NCI-H82 (cell line): ENCODE data around the gene TRAPPC14.

ENCODE experiments used
- DNase-seq: peaks from one replicate; lab custom pipeline; 2025; lab: John Stamatoyannopoulos, UW

The TRAPPC14 gene

GRCh38 chr7:100173806-100174495 is 15.4 kb upstream of the TRAPPC14 start:
- DNase-seq, result no peak

GRCh38 chr7:100171840-100172239 is 13.3 kb upstream of the TRAPPC14 start:
- no peak for DNase-seq

DNA sequence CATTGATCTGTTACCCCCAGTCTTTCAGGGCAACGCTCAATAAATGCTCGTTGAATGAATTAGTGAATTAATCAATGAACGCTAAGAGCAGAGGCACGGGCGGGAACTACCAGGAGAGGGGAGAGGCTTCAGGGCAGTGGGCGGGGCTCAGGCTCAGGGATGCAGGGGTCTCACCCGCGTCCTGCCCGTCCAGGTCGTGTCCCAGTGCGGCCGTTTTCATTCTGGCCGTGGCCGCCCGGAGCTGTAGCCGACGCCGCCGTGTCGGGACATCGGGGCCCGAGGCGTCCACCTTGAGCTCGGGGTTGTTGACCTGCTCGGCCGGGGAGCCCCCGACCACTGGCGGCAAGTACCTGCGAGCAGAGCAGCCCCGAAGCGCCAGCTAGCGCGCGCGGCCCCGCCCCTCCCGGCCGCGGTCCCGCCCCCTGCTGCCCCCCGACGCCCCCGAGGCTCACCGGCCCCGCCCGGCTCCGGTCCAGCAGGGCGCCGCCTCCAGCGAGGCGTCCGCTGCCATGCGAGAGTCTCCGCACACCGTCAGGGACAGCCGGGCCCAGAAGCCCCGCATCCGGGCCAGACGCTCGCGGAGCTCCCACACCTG is 12.7 kb upstream of the TRAPPC14 start:
- no peak for DNase-seq

DNA sequence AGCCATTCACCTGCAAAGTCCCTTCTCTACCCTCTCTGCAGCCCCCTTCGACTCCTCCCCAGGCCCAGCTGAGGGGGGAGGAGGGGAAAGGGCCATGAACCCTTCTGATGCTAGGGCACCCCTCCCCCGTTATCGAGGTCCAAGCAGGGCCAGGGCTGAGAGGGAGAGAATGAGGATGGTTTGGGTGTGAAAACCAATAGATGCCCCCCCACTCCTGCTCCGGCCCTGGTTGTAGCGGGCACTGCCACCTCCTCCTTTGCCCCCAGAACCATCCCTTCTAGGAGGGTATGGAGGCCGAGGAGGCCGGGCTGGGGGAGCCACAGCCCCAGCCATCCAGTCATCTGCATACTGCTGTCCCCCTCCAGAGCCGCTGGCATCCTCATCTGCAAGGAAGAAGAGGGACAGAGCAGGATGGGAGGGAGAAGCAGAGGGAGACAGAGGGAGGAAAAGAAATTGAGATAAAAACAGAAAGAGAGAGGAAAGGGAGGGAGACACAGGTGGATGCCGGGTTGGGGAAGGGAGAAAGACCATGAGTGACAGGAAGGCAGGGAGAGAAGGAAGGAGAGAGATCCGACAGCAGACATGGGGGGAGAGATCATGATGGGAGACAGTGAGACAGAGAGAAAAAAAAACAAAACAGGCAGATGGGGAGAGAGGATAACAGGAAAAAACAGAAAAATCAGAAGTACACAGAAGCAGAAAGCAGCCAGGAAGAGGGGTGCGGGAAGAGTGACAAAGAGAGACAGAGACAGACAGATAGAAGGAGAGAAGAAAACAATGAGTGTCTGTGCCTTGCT is 11.8 kb upstream of the TRAPPC14 start:
- DNase-seq, result no peak

DNA sequence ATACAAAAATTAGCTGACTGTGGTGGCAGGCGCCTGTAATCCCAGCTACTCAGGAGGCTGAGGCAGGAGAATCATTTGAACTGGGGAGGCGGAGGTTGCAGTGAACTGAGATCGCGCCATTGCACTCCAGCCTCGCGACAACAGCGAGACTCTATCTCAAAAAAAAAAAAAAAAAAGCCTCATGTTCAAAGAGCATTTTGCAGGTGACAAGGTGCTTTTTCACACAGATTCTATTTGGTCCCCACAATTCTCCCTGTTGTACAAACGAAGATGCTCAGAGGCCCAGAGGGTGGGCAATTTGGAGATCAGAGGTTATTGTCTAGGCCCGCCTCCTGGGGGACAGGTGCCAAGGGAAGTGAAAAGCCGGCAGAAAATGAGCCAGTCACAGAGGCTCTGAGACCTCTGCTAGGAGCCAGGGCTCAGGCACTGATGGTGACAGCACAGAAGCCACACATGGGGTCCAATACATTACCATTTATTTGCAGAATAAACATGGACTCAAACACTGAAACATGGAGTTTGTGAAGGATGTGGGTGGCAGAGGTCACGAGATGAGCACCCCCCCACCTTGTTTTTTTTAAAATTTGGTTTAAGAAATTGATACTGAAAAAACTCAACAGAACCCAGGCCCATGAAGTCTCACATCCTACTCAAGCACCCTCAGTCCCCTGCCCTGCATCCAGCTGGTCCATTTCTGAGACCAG is 10.8 kb upstream of the TRAPPC14 start:
- no peak for DNase-seq

- peak; percentile 39 for DNase-seq
Observed at GRCh38 chr7:100167912-100168323, 9.4 kb upstream of the TRAPPC14 start.

DNA sequence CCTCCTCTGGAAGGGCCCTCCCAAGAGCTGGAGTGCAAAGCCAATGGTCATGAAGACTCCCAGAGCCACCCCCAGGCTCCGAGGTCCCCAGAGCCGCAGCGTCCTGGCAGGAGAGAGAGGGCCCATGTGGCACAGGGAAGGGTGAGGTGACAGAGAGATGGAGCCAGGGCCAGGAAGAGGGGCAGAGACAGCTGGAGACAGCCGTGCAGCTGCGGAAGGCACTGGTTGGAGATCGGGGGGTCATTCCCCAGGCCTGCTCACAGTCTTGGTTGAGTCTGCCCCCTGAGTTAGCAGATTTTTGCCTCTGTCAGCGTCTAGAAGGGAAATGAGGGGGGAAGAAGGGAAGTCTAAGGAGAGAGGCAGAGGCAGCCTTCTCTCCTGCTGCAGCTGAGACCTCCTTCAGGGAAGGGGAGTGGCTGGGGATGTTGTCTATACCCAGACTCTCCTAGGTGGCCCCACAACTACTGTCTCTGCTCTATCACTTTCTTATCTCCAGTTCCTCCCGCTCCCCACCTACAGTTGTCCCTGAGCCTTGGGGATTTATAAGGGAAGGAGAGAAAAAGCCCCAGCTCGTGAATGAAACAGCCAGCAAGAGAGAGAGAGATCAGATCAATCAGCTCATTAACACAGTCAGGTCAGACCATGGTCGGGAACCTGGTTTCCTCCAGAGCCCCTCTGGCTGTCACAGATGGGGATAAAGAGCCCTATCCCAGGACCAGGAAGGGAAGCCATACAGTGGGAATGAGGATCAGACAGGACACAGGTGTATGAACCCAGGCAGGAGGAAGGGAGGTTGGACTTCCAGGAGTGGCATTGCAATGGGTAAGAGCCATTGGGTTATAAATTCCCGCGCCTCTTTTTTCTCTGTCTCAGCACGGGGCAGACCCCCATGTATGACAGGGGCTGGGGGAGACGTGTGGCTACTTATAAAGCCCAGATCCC is 8.7 kb upstream of the TRAPPC14 start:
- no peak for DNase-seq

- no peak for DNase-seq
Observed at GRCh38 chr7:100166317-100166940, 7.9 kb upstream of the TRAPPC14 start.

DNA sequence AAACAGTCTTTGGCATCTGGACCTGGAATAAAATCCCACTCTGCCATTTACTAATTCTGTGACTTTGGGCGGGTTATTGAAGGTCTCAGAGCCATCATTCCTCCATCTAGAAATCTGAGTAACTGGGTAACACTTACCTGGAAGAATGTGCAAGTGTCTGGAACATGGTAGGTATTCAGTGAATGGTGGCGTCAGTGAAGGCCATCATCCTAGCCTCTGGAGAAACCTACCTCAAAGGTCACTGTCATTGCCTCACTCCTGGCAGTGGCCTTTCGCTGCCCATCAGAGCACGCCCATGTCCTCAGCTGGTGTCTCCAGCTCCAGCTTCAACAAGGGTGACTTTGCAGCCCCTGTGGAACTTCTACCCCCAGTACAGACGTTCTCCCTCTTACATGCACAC is 5.3 kb upstream of the TRAPPC14 start:
- no peak for DNase-seq

DNA sequence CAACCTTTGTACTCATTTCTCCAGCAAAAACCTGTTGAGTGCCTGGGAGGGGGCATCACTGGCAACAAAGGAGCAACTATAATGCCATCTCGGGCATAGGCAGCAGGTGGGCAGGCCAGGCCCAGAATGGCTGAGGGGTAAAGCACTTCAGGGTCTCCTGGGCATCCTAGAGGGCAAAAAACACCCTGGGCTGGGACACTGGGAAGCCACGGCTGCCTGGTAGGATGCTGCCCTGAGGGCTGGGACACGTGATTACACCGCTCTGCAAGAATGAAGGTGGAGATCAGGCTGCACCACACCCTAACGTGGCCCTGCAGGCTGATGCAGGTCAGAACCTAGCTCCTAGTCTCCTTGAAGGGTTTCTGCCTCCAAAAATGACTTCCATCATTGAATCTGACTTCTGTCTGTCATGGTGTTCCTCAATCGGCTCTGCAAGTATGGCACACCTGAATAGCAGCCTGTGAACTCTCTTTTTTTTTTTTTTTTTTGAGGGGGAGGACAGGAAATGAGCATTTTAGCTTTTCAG is 4.5 kb upstream of the TRAPPC14 start:
- DNase-seq, result no peak

GRCh38 chr7:100160067-100160466 is 1.5 kb upstream of the TRAPPC14 start:
- no peak for DNase-seq

- DNase-seq, result no peak
Observed at GRCh38 chr7:100159099-100159623, 638 bp upstream of the TRAPPC14 start.

DNA sequence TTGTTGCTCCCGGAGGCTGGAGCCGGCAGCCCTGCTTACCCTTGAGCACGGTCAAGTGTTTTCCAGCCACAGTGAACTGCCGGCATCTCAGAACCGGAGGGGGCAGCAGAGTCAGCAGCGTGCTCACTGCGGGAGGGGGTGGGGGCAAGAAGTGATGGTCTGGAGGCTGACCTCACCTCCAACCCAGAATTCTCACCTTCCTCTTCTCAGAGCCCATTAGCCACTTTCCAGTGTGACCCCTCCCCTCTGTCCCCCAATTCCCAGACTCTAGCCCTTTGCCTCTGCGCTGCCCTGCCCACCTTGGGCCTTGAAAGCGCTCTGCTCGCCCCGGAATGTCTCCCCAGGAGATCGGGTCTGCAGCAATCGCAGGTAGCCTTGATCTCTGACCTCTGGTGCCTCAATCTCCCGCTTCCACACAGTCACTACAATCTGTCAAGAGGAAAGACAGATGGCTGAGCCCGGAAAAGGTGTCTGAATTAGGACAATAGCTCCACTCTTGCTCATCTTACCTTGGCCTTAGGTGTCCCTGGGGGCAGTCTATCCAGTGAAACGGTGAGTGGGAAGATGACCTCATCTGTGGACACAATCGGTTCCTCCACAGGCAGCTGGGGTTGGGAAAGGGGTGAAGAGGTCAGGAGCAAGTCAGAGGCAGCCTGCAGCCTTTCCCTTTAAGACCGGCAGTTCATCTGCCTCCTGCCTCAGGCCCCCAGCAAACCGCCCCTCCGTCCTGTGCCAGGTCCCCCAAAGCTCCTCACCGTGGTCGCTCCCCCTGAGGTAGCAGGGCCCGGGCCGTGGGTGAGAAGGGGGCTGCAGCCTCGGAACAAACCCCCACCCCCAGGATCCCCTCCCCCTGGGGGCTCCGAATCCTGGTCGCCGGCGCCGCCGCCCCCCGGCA is 942 bp downstream of the TRAPPC14 start:
- DNase-seq, result peak; percentile 50

- no peak for DNase-seq
Observed at GRCh38 chr7:100157069-100157333, 1.5 kb downstream of the TRAPPC14 start.

DNA sequence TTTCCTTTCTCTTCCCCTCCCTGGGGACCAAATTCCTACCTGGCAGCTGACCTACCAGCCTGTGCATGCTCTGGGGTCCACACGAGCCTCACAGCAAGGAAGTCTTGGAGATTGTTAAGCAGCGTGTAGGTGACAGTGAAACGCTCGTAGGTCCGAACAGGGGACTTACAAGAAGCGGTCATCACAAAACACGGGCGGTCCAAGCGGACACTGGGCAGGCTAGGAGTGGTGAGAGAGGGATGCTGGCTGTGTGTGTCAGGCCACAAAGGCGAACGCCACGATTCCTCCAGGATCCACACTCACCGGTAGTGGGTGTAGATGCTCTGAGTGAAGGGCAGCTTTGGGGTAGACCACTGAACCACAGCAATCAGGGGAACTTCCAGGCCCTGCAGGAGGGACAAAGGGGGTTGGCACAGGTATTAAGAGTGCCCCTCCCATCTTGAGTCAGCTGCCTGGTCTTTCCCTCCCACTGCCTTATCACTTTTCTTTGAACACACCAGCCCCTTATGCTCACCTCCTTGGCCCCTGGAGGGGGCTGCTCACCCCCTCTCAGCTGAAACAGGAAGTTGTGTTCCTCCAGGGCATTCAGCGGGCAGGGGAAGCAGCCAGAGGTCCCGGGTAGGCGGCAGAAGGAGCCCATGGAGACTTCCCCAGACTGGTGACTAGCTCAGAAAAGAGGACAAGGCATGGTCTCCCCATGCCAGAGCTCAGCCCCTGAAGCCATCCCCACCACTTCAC is 2.0 kb downstream of the TRAPPC14 start:
- no peak for DNase-seq

GRCh38 chr7:100155553-100156317 is 2.8 kb downstream of the TRAPPC14 start:
- no peak for DNase-seq

DNA sequence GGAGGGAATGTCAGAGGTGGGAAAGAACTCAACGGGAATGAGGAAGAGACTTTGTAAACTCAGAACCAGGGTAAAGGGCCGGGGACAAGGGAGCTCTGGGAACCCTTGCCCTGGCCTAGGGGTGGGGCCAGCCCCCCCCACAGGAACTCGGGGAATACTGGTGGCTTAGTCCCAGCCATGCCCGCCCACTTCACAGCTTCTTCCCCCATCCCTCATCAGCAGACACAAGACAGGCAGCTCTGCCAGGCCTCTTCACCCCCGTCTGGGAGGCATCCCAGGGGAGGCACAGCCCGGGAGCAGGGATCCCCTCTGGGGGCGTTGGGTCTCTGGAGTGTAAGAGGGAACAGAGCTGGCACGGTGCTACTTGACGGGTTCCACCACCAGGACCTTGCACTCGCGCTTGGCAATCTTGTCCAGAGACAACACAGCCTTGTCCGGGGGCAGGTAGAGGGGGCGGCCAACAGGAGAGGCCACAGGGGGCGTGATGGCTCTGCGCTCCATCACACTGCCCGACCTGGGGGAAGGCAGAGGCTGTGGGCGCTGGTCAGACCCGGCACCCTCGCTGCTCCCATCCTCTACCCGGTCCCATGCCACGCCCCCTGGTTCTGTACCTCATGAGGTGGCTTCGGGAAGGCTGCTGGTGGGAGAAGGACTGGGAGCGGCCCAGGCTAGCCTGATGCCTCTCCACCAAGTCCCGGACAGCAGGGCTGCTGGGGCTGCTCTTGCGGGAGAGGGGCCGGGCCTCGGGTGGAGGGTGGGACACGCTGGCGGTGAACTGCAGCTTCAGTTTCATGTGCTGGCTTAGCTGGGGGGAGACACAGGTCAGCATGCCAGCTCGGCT is 3.7 kb downstream of the TRAPPC14 start:
- no peak for DNase-seq
